ENCODE data around the gene CAB39.

Gene CAB39

DNA sequence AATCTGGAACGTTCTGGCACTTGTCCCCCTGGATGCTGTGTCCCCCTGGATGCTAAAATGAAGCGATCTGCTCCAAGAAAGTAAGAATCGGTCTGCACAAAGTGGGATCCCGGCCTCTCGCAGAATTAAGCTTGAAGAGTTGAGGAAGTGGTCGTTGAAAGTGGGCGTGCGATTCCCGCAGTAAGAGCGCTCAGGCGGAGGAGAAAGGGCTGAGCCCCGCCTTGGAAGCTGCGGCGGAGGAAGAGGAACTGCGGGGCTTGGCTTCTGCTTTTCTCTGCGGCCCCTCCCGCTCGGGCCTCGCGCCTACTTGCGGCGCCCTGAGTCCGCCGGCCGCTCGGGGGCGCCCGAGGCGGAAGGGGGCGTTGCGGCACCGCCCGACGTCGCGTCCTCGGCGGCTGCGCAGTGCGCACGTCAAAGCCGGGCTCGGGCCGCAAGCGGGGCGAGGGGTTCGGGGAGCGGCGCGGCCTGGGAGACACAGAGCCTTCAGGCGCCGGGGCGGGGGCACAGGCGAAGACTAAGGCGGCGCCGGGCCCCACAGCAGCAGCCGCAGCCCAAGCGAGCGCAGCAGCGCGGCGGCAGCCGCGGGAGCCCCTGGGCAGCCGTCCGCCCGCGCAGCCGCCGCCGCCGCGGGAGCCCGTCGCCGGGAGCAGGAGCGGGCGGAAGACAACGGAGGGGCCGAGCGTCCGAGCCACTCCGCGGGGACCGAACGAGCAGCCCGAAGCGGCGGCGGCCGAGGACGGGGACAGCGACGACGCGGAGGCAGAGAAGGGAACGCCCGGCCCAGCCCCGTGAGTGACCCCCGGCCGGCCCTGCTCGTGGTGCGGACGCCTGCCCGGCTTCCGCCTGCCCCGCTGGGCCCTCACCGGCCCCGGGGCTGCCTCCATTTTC is at the start of gene CAB39:
Gene CAB39, plus strand, starts transcription at position 400 of the 888 bp plus-strand sequence. CDS start 47,160 bp downstream, outside the sequence.
- DNase-seq: peak; percentile 83 to 87

DNA sequence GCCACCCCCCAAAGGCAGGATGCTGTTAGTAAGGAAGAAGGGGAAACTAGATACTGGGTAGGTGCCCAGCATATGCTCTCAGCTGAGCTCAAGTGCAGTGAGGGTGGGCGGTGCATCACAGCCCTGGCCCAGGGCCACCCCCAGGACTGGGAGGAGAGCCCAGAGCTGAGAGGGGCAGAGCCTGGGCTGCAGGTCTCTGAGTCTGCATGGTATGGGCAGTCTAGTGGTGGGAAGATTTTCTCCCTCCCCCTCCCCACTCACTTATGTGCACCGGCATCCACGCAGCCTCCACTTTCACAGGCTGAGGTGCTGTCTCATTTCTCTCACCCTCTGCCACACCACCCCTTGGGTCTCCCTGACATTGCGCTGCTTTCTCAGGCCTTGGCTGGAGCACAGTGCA is 48.5 kb upstream of the CAB39 start:
- peak in 1 of 2 experiments; percentile 23 for DNase-seq

DNA sequence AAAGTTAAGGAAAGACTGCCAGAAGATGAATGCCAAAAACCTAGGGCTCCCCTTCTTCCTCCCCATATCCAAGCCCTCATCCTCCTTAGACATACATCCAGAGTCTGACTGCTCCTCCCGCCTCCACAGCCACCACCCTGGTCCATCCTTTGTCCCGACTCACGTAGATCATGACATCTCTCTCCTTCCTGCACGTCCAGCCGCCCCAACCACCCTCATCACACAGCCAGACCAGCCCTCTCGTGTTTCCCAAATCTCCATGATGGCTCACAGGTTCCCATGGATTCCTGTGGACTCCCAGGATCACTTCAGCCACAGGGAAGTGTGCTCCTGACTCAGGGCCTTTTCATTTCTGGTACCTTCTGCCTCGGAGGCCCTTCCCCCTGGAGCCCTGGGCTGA is 47.8 kb upstream of the CAB39 start:
- no peak for DNase-seq

DNA sequence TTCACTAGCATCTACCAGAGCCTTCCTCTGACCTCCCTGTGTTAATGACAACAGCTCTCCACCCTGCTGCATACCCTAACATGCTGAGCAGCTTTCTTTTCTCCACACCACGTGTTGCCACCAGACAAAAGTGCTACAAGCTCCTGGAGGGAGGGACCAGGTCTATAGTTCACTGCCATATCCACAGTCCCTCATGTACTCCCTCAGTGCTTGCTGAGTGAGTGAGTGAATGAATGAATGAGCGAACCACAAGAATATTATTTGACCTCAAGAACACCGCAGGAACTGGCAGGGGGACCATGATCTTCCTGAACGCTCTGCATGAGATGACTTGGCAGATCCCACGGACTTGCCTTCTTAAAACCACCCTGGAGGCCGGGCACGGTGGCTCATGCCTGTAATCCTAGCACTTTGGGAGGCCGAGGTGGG is 47.4 kb upstream of the CAB39 start:
- no peak for DNase-seq

DNA sequence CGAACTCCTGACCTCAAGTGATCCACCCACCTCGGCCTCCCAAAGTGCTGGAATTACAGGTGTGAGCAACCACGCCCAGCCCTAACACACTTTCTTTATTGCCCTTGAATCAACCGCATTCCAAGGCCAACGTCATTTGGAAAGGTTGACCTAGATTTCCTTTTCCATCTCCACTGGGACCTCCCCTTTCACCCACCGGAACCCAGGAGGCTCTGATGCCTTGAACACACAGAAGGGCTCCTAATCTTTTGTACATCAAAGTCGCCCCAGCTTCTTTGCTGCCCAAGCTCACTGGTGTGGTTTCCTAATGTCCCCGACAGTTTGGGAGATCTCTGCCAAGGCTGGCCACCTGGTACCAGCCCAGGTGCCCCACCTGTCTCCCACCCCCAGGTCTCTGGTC is 46.2 kb upstream of the CAB39 start:
- DNase-seq: no peak

DNA sequence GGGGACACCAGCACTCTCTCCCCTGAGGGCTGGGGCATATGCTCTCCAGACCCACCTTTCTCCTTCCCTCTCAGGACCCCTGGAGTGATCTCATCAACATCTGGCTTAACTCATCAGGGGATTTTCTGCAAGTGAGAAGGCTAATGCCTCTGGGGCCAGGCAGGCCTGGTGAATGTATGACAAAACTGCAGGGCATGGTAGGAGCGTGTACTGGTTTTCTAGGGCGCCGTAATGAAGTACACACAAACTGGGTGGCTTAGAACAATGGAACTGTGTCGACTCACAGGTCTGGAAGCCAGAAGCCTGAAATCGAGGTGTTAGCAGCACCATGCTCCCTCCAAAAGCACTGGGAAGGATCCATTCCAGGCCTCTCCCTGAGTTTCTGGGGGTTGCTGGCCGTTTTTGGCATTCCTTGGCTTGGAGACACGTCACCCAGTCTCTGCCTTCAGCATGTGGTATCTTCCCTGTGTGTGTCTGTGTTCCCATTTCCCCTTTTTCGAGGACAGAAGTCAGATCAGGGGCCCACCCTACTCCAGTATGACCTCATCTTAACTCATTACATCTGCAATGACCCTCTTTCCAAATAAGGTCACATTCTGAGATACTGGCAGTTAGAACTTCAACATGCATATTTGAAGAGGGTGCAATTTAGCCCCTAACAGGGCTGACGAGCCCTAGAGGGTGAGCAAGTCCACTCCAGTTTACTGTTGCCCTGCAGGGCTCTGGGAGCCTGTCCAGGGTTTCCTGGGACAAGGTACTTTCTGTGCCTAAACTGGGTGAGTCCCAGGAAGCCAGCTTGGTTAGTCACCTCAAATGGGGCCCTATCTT is 45.5 kb upstream of the CAB39 start:
- no peak for DNase-seq

DNA sequence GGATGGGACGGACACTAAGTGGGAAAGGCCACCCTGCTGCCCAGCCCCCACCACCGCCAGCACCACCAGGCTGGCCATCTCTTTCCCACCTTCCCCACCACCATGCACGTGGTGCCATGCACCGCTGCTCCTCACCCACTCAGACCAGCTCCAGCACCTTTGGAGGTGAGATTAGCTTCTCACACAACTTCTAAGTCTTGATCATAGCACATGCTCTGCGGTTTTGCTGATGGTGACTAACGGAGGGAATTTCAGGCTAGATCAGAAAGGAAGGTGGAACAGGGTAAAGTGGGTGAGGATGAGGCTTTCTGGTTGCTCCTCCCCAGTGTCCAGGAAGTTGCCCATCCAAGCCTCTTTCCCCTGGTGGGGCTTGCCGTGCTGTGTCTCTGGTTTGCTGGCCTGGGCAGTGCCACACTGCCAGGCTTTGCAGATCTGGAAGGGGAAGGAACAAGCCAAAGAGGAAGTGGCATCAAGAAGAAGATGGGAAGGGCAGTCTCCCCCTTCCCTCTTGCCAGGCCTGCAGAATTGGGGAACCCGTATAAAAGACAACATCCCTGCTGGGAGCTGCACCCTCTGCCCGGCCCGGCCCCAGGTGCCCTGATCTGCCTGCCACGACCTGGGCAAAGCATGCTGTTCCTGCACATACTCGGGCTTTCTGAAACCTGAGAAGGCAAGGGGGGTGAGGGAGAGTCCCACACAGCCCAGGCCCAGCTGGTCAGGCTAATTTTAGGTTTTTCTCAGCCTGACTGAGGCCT is 44.3 kb upstream of the CAB39 start:
- DNase-seq: peak in 1 of 2 experiments; percentile 36

DNA sequence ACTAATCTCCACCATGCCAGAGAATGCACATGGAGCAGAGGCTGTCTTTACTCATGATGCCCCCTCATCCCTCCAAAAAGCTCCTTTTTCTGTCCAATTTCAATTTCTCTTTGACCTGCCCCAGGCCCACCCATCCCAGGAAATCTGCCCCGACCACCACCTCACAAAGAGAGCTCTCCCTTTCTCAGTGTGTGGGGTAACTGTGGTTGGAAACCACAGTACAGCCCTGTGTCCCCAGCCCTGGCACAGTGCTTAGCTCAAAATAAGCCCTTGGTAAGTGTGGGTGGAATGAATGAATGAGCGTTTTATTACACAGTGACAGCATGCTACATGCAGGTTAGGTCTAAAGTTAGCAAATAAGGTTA is 43.7 kb upstream of the CAB39 start:
- no peak for DNase-seq

DNA sequence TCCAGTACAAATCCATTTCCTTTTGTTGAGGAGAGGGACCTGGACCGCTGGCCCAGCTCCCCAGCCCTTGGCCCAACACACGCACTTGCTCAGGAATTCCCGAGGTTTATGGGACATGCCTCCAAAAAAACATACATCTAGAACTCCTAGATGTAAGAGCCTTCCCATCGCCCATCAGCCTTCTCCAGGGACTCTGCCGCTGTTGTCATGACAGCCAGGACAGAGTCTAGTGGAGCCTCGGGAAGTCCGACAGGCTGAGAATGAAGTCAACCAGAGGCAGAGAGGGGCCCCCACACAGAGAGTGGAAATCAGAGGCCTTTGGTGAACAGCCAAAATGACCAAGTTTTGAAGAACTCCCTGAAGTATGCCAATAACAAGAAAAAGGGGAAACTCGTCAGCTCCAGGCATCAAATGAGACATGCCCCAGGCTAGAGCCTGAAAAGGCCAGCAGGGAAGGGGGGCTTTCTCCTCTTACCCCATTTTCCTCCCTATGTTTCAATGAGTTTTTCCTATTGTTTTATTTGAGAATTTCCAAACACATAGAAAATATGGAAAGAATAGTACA is 43.2 kb upstream of the CAB39 start:
- no peak for DNase-seq

DNA sequence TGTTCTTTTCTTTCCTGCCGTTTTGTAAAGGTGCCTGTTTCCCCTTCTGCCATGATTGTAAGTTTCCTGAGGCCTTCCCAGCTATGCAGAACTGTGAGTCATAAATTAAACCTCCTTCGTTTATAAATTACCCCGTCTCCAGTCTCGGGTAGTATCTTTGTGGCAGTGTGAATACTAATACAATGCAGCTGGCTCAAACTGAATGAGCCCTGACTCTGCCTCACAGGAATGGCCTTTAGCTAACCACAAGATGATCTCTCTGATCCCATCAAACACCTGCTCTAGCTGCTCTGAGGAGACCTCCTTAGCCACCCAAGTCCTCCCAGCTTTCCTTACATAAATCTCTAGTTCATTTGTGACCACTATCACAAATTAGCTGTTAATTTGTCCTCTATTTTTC is 41.5 kb upstream of the CAB39 start:
- no peak for DNase-seq

DNA sequence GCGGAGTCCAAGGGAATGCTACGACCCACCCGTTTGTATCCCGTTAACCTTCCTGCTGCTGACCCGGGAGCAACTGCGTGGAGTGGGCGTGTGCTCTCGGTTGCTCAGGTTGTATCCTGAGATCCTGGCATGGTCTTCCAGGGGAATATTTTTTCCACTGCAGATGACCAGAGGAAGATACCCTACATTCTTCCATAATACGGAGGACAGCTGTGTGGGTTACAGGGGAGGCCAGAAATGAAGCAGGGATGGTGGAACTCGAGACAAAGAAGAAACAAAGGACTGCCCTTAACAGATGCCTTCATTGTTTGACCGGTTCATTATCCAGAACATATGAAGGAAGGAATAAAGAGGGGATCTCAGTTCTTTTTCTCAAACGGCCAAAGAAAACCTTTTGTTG is 39.8 kb upstream of the CAB39 start:
- DNase-seq: no peak

DNA sequence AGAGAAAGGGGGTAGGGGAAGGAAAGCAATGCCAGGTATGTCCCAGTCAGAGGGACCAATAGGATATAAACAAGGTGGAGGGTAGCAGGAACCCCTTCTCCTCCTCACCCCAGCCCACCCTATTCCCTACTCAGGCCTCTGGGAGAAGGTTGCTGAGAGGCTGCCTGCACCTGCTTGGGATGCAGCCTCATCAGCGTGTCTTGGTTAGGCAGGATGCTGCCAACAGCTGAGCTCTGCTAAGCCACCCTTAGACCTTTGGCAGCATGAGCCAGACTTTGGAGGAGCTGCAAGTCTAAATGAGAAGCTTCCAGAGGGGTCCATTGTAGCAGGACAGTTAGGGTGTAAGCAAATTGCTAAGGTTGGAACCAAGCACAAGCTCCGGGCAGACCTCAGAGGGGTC is 38.2 kb upstream of the CAB39 start:
- DNase-seq: no peak

DNA sequence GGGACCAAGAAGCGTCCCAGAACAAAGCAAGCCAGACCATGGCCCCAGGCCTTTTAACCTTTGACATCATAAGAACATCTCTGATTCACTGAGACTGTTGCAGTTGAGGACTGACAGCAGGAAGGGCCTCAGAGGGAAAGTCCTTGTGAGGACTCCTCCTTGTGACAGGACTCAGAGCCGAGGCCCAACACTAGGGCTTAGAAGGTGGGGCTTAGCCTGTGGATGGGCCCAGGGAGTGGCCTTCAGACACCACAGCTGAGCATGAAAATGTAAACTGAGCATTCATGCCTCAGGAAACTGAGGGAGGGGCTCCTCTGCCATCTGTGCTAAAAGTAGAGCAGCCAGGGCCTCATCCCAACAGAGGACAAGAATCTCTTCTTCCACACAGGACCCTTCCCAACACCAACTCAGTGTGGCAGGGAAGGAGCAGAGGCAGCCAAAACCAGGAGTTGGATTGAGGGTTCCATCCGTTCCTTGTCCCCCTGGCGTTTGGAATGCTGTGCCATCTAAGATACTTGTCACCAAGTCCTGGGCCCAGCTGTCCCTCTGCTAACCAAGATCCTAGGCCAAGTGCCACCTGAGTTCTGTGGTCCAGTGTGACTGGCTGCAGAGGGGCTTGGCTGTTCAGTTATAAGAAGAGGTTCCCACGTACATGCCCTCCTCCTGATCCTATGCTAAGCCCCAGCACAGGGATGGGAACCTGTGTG is 37.5 kb upstream of the CAB39 start:
- DNase-seq: no peak

DNA sequence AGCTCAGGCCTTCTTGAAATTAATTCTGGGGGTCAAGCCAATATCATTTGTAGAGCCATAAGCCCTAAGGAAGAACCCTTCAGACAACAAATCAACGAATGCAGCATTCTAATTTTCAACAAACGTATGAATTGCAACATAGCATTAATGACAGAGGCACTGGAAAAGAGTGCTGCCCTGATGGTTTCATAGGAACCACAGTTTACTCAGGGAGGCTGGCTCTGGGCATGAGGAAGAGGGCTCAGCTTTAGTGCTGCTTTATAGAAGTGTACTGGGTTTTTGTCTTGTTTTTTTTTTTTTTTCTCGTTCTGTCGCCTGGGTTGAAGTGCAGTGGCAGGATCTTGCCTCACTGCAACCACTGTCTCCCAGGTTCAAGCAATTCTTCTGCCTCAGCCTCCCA is 36.1 kb upstream of the CAB39 start:
- no peak for DNase-seq

DNA sequence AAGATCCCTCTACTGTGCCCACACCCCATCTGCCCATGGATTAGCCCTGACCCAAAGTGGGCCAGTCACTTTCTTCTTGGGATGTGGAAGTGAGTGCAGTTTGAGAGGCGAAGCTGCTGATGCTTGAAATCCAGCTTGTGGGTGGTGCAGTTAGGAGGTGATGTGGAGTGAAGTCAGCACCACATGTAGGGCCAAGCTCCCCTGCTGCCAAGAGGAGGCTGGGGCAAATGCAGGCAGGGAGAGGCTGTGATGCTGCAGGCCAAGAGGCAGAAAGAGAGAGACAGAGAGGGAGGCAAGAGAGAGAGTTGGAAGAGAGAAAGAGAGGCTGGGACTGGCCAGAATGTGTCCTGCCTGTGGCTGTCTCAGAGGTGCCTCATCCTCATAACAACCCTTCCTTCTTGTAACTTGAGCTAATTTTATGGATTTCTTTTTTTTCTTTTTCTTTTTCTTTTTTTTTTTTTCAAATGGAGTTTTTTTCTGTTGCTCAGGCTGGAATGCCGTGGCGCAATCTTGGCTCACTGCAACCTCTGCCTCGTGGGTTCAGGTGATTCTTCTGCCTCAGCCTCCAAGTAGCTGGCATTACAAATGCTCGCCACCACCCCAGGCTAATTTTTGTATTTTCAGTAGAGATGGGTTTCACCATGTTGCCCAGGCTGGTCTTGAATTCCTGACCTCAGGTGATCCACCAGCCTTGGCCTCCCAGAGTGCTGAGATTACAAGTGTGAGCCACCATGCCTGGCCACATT is 35.3 kb upstream of the CAB39 start:
- no peak for DNase-seq

DNA sequence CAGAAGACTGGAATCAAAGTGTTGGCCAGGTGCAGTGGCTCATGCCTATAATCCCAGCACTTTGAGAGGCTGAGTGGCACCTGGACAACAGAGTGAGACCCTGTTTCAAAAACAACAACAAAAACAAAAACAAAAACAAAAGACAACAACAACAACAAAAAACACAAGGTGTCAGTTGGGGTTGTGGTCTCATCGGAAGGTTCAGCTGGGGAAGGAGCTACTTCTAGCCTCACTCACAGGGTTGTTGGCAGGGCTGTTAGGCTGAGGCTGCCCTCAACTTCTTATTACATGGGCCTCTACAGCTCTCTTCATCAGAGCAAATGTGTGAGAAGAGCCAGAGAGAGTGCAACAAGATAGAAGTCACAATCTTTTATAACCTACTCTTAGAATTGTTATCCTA is 34.6 kb upstream of the CAB39 start:
- DNase-seq: no peak

DNA sequence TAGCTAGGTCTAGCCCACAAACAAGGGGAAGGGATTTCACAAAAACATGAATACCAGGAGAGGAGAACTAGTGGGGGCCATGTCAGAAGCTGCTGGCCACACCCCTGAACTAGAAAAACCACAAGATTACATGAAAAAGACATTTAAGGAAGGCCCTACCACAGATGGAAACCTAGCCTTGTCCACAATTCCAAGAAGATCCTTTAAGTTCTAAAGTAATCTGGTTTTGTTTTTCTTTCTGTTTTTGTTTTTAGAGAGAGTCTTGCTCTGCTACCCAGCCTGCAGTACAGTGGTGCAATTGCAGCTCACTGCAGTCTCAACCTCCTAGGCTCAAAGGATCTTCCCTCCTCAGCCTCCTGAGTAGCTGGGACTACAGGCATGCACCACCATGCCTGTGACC is 34.2 kb upstream of the CAB39 start:
- no peak for DNase-seq

DNA sequence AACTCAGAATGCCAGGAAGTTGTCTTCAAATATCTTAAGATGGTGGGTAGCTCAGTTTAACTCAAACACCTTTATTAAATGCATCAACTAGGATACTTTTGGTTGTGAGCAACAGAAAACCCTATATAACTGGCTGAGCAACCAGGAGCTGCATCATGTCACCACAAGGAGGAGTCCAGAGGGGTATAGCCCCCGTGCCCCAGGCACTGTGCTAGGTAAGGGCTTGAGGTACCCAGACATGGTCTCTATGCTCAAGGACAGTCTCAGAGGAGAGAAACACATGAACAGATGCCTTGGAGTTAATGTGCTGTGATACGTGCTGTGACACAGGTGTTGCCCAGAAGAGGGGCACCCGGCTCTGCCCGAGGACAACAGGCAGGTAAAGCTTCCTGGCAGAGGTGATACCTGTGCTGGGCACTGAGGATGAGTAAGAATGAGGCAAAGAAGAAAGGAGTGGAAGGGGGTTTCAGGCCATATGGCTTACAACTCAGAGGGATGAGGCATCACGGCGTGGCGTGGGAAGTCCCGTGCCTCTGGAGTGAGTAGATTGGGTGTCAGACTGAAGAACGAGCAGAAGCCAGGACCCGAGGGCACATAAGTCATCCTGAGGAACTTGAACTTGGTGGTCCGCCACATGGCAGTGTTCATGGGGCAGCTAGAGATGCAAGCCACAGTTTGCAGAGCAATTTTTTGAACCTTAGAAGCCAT is 32.0 kb upstream of the CAB39 start:
- DNase-seq: no peak

DNA sequence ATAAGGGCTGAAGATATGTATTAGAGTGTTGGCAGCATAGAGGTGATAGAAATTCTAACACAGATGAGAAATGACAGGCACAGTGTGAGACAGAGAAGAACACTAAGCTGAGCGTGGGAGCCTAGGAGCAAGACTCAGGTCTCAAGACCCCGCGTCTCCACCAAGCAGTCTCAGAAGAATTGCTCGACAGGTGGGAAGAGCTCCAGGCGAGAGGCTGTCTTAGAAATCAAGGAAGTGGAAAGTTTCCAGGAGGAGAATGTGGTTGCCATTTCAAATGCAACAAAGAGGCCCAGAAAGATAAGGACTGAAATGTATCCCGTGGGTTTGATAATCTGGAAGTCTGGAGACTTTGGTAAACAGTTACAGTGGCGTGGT is 31.5 kb upstream of the CAB39 start:
- DNase-seq: no peak

DNA sequence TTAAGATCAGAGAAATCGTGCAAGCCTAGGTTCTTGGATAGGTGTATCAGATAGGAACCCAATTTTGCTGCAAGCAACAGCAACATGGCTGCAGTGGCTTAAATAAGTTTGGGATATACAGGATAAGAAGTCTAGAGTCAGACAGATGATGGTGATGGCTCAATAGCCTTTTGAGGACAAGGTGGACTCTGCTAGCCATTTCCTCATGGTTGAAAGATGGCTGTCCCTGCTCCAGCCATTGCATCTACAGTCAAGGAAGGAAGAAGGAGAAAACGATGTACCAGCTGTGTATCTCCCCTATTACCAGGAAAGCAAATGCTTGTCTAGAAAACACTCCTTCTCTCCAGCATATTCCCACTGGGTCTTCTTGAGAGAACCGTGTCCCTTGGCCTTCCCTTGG is 30.1 kb upstream of the CAB39 start:
- DNase-seq: no peak
